Type B pancreatic cell (in vitro differentiated cells): ENCODE measurements around the gene ATG7. TPM values are rescaled to one million over a fixed set of nuclear protein-coding genes. Genes with fewer than 3 reads are reported as not detected.

Experiments used
- DNase-seq: peaks from one replicate; pipeline ENCODE4 v3.0.0; 2021; ENCODE audit warnings: mixed read lengths; ENCODE audit not compliant: unreplicated experiment; ENCODE audit errors: extremely low spot score
- H3K27ac Mint-ChIP-seq: 2 replicates; pipeline ENCODE4 v1.8.0; 2021; ENCODE audit warnings: mild to moderate bottlenecking, mixed read lengths
- H3K27me3 Mint-ChIP-seq: 2 replicates; pipeline ENCODE4 v1.8.0; 2021; ENCODE audit warnings: mixed read lengths
- H3K36me3 Mint-ChIP-seq: 2 replicates; pipeline ENCODE4 v1.8.0; 2021; ENCODE audit warnings: mixed read lengths
- H3K4me1 Mint-ChIP-seq: one replicate; pipeline ENCODE4 v1.8.0; 2021; ENCODE audit warnings: mixed read lengths; ENCODE audit not compliant: unreplicated experiment
- H3K4me3 Mint-ChIP-seq: 2 replicates; pipeline ENCODE4 v1.8.0; 2021; ENCODE audit warnings: mild to moderate bottlenecking, mixed read lengths
- H3K9me3 Mint-ChIP-seq: 2 replicates; pipeline ENCODE4 v1.8.0; 2021; ENCODE audit warnings: mixed read lengths
- CTCF ChIP-seq: fragments of 200-600 bp; sonication (generic); conservative IDR thresholded peaks from 2 replicates; pipeline ENCODE4 v1.5.0; 2021; ENCODE audit warnings: antibody characterized with exemption, mild to moderate bottlenecking
- total RNA-seq: library from RNA; stranded (reverse); gene quantifications from 2 replicates; pipeline ENCODE4 v1.2.1, GENCODE V29; 2021; ENCODE audit warnings: low replicate concordance

The ATG7 gene
- total RNA-seq, 1 donor from 2014 or later: 32.4 TPM

GRCh38 chr3:11381563-11381962, 109.4 kb downstream of the ATG7 start:
- no peaks in the 10 kb centered on the region for H3K9me3 Mint-ChIP-seq
- TF ChIP-seq CTCF: no peak
- H3K4me3 Mint-ChIP-seq: no peak overlapping the region
- H3K36me3 Mint-ChIP-seq: peaks cover 14% of the 10 kb centered on the region
- no peak for DNase-seq
- H3K4me1 Mint-ChIP-seq: peaks cover 48% of the 10 kb centered on the region
- no peak overlapping the region for H3K27ac Mint-ChIP-seq
- H3K27me3 Mint-ChIP-seq: no peaks in the 10 kb centered on the region

- no peak for TF ChIP-seq CTCF
- Mint-ChIP-seq H3K4me3 (no peak overlapping the region), H3K36me3 (peaks cover 14% of the 10 kb centered on the region), H3K4me1 (peaks cover 48% of the 10 kb centered on the region), H3K9me3 (no peaks in the 10 kb centered on the region), H3K27ac (no peak overlapping the region), H3K27me3 (no peaks in the 10 kb centered on the region)
- DNase-seq: no peak
These were observed 110.0 kb downstream of the ATG7 start for GRCh38 chr3:11382146-11382745.

- Mint-ChIP-seq H3K36me3 (peaks cover 14% of the 10 kb centered on the region), H3K4me1 (peaks cover 43% of the 10 kb centered on the region), H3K27me3 (no peaks in the 10 kb centered on the region), H3K4me3 (no peak overlapping the region), H3K9me3 (no peaks in the 10 kb centered on the region), H3K27ac (no peak overlapping the region)
- DNase-seq: no peak
- no peak for TF ChIP-seq CTCF
These were observed 111.9 kb downstream of the ATG7 start for GRCh38 chr3:11384074-11384473.

DNA sequence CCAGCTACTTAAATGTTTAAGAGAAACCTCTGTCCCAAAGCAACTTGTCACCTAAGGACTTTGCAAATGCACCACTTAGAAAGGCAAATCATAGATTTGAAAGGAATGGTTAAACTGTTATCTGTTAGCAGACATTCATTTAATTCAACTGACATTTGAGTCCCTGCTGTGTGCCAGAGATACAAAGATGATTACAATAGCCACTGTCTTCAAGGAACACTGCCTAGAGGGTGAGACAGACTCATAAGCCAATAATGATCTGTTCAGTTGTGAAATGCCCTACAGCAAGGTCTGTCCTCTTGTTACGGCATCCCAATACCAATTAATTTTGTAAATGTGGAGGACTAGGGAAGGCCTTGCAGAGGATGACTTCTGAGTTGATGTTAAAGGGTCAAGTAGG, 113.1 kb downstream of the ATG7 start:
- Mint-ChIP-seq H3K36me3 (peaks cover 19% of the 10 kb centered on the region), H3K27me3 (no peaks in the 10 kb centered on the region), H3K4me1 (peaks cover 41% of the 10 kb centered on the region), H3K9me3 (no peaks in the 10 kb centered on the region), H3K4me3 (no peak overlapping the region), H3K27ac (no peak overlapping the region)
- DNase-seq: no peak
- no peak for TF ChIP-seq CTCF

DNA sequence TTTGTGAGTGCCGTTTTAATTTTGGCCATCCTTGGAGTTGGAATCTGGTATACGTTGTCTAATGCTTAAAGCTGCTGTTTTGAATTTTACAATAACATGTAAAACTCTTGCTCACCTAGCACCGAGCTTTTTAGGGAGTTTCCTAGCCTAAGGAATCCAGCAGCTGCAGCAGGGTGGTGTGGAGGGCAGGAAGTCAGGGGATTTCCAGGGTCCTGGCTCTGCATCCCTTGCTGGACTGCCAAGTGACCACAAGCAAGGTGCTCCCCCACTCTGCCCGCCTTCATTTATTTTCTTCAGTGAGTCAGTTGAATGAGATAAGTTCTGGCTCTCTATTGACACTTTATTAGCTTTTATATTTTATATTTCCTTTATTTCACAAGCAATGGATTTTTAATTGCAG, 113.7 kb downstream of the ATG7 start:
- Mint-ChIP-seq H3K4me3 (no peak overlapping the region), H3K4me1 (peaks cover 41% of the 10 kb centered on the region), H3K36me3 (peaks cover 19% of the 10 kb centered on the region), H3K9me3 (no peaks in the 10 kb centered on the region), H3K27ac (no peak overlapping the region), H3K27me3 (no peaks in the 10 kb centered on the region)
- DNase-seq: no peak
- TF ChIP-seq CTCF: no peak
